Inferior parietal cortex (tissue), 1 donor: ENCODE measurements around the gene TRMU.
"Not testable (repeated sequence)": the region's sequence is repeated elsewhere in the genome, so short reads cannot be mapped to it uniquely, and the experiment has no call there.

ENCODE experiments used
- DNase-seq: peaks from one replicate; pipeline ENCODE4 v3.0.0-alpha.2; 2016; ENCODE audit errors: extremely low spot score

Gene TRMU

DNA sequence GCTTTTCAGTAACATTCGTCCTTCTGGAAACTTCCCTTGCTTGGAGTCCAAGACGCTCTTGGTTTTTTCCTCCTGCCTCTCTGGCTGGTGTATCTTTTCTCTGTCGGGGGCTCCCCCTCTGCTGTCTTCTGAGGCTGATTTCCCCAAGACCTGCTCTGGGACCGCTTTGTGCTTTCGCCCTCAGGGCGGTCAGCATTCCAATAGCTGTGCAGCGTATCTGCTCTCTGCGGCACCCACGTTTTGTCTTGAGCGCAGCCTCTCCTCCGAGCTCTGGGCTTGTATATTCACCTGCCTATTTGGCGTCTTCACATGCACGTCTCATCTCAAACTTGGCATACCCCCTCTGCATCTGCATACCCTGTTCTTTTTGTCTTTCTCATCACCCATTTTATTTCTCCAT is 36.4 kb upstream of the TRMU start:
- DNase-seq = no peak

DNA sequence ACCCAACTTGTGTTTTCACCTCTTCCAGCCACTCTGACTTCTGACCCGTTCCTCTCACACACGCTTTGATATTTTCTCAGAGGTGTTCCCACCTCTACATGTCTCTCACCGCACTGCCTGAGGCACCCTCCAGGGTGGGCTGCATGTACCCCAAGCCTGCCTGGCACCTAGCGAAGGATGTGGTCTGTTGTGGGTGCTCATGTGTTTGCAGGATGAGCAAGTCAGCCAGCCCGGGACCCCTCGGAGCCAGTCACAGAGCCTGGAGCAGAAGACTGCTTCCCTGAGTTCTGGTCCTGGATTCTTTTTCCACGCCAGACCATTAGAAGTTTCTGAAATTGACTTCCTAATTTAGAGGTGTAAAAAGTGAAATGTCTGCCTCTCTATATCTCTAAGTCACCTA is 35.0 kb upstream of the TRMU start:
- DNase-seq = no peak

DNA sequence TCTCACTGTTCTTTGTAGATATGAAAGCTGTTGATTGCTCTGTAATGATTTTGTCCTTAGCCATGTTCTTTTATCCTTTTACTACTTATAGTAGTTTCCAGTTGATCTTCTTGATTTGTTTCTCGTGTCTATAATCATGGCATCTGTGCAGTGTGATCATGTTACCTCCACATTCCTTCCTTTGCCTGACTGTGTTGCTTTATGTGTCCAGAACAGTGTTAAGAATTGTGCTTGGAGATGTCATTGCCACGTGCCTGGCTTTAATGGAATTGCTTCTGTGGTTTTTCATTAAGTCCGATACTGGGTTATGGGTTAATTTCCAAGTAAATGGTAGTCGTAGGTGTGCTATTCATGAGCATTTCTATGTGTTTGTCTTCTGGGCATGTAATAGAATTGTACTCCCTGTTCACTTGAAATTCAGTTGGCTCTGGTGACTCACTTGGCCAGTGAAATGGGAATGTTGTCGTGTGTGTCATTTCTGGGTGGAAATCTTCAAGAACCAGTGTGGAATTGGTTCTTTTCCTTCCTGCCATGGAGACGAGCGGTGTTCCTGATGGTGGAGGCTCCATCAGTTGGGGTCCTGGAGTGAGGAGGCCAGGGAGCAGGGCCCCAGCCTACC is 32.1 kb upstream of the TRMU start:
- no peak for DNase-seq

DNA sequence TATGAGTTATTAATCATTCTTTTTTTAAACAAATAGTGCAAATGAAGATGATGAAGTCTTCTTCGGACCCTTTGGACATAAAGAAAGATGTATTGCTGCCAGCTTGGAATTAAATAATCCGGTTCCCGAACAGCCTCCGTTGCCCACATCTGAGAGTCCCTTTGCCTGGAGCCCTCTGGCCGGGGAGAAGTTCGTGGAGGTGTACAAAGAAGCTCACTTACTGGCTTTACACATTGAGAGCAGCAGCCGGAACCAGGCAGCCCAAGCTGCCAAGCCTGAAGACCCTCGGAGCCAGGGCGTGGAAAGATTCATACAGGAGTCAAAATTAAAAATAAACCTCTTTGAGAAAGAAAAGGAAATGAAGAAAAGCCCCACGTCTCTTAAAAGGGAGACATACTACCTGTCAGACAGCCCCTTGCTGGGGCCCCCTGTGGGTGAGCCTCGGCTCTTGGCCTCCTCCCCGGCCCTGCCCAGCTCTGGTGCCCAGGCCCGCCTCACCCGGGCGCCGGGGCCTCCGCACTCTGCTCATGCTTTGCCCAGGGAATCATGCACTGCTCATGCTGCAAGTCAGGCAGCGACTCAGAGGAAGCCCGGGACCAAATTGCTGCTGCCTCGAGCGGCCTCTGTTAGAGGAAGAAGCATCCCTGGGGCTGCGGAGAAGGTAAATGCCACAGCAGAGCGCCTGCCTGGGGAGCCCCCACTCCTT is 27.1 kb upstream of the TRMU start:
- no peak for DNase-seq

DNA sequence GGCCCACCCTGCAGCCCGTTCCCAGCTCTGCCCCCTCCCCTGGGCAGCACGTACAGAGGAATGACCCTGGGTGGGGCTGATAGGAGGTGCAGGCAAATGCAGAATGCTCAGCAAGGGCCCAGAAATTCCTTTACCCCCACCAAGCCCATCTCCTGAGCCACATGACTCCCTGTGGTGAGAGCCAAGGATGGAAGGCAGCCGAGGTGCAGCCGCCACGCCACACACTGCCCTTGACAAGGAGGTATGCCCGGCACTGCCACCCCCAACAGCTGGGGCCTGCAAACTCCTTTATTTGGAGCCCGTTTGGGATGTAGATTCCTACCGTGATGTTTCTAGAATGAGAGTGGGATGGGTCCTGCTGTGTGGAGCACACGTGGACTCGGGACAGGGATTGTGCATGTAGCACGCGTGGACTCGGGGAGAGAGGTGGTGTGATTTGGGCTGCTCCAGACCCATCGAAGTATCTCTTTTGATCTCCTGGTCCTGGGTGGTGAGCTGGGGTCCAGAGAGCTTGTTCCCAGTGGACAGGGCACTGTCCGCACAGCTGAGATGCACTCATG is 25.9 kb upstream of the TRMU start:
- DNase-seq = no peak

DNA sequence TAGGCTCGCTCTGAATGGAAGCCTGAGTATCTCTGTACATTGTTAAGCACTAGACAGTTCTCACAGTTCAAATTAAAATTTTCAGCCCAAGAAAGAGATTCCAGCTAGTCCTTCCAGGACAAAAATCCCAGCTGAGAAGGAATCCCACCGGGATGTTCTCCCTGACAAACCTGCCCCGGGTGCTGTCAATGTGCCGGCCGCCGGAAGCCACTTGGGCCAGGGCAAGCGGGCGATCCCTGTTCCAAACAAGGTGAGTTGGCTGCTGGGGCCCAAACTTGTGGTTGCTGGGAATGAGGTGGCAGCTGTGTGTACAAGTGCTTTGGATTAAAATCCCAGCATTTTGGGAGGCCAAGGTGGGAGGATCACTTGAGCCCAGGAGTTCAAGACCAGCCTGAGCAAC is 23.5 kb upstream of the TRMU start:
- DNase-seq = no peak

DNA sequence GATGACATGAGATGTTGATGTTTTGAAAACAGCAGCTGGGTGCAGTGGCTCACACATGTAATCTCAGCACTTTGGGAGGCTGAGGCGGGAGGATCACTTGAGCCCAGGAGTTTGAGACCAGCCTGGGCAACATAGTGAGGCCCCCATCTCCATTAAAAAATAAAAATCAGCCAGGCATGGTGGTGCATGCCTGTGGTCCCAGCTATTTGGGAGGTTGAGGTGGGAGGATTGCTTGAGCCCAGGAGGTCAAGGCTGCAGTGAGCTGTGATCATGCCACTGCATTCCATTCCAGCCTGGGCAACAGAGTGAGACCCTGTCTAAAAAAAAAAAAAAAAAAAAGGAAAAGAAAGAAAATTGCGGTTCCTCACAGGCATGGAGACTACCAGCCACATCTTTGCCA is 22.7 kb upstream of the TRMU start:
- DNase-seq = not testable (repeated sequence)

DNA sequence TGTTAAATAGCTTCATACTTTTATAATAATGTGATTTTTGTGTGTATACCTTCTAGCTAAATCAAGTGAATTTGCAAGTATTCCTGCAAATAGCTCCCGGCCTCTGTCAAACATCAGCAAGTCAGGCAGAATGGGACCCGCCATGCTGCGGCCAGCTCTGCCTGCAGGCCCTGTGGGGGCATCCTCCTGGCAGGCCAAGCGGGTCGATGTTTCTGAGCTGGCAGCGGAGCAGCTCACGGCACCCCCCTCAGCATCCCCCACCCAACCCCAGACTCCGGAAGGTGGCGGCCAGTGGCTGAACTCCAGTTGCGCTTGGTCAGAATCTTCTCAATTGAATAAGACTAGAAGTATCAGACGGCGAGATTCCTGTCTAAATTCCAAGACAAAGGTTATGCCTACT is 19.5 kb upstream of the TRMU start:
- DNase-seq = no peak

DNA sequence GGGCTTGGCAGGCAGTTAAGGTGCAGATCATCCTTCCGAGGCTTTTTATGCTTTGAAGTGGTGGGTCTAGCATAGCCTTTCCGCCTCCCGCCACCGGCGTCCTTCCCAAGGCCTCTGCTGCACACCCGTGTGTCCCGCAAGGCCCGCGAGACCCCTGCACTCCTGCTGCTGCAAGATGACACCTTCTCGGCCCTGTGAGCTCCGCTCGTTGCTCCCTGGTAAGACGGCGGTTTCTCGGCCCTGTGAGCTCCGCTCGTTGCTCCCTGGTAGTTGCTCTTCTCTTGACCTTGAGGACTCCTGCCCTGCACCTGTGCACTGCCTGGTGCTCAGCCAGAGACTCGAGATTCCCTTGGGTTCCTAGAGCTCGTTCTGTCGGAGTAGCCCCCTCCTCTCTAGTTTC is 17.9 kb upstream of the TRMU start:
- no peak for DNase-seq

DNA sequence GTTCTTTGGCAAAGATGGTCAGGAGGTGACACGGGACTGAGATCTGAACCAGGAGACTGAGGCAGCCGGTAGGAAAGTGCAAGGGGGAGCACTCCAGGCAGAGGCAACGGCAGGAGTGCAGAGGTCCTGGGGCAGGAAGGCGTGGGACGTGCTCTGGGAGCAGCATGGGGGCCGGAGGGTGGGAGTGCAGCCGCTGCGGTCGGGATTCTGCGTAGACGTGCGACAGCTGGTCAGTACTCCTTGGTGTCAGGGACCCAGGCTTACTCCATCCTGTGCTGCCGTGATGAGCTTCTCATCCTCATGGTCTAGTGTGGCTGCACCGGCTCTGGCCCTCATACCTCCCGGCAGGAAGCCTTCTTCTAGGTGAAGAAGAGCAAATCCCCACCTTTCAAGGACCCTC is 16.9 kb upstream of the TRMU start:
- no peak for DNase-seq

DNA sequence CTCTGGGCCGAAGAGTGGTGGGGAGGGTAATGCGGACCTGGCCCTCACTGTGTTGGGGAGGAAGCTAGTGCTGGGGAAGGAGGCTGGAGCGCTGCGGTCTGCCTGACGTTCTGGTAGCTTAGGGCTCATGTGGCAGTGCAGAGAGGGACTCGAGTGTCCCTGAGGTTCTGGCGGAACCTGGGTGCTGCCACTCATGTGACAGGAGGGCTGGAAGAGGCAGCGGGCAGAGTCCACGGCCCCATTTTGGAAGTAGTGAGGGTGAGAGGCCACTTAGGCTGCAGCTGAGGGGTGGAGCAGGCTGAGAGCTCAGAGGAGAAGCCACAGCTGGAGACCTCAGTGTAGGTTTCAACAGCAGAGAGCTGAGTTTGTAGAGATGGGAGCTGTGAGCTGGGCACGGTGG is 16.2 kb upstream of the TRMU start:
- no peak for DNase-seq

DNA sequence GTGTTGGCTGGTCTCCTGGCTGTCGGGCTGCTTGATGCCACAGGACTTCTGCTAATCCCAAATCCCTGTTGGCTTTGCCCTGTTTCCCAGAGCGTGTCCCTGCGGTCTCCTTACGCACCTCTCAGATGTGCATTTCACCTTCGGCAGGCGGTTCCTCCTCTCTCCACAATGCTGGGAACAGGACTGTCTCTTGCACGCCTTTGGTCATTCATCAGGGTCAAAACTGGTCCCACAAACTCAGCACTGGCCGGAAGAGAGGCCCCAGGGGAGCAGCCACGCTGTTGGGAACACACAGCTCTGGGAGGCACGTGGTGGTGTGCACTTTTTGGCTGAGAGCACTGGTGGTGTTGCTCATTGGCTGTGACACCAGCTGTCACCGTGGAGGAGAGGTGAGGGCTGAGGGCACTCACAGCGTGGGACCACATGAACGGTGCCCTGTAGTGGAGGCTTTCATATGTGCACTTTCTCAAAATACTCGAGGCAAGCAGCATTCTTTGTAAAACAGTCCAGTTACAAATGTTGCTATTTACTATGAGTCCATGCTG is 15.3 kb upstream of the TRMU start:
- no peak for DNase-seq

DNA sequence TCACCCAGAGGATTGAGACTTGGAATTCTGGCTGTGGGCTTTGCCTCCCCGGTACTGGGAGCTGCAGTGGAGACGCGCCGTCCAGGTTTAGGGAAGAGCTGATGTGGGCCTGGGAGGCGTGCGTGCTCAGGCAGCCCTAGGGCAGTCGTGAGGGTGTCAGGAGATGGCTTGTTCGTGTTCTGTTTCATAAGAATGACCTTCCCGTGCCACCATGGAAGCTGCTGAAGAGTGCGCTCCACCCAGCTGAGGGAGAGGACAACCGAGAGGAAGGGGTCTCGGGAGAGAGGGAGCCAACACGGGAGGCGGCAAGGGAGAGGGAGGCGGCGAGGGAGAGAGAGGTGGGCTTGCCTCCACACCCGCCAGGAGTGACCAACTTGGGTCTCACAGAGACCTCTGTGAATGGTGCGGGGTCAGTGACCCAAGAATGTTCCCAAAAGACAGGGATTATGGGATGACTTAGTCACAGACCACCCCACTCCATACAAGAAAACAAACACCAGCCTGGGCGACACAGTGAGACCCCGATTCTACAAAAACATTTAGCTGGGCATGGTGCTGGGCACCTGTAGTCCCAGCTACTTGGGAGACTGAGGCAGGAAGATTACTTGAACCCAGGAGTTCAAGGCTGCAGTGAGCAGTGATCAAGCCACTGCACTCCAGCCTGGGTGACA is 14.7 kb upstream of the TRMU start:
- no peak for DNase-seq

DNA sequence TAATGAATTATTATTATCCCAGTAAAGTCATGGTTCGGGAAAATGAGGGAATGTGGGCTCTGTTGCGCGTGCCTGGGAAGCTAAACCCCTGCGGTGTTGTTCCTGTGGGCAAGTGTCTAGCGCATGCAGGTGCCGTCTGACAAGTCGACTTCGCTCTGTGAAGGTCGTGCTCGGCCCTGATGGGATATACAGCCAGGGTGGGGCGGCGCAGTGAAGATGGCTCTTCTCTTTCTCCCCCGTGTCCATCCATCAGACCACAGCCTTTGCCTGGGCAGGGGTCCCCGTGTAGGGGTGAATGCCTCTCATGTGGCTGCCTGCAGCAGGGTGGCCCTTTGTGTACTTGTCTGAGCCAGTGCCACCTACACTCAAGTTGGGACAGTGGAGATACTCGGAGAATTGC is 12.8 kb upstream of the TRMU start:
- no peak for DNase-seq

DNA sequence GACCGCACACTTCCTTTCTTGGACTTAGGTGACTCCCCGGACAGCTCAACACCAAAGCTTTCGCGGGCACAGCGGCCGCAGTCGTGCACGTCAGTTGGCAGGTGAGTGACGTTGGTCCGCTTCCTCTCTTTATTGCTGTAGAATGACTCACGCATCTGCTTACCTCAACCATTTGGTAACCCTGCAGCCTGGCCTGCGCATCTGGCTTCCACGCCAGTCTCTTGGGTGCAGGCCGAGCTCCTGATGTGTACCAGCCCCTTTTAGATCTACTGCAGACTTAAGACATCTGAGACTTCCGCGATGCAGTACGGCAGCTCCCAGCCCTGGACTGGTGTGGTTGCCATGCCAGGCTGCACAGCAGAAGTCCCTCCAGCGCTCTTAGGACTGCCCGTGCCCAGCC is 12.4 kb upstream of the TRMU start:
- DNase-seq = no peak

DNA sequence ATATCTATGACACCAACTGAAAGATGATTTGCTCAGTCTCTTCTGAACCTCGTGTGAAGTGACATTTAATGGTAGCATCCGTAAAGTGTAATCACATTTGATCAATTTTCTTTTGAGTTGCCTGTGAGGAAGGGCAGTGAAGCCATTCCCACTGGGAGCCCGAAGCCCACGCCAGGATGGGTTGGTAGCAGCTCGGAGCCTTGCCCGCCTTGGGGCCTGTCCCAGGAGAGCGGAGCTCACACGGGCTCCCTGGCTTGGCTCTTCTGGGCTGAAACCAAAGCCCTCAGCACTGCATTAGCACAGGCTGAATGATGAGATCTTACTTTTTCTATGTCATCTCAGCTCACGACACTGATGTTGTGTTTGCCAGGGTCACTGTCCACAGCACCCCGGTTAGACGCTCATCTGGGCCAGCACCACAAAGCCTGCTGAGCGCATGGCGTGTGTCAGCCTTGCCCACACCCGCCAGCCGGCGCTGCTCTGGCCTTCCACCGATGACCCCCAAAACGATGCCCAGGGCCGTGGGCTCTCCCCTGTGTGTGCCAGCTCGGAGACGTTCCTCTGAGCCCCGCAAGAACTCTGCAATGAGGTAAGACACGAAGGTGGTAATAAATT is 9.3 kb upstream of the TRMU start:
- no peak for DNase-seq

DNA sequence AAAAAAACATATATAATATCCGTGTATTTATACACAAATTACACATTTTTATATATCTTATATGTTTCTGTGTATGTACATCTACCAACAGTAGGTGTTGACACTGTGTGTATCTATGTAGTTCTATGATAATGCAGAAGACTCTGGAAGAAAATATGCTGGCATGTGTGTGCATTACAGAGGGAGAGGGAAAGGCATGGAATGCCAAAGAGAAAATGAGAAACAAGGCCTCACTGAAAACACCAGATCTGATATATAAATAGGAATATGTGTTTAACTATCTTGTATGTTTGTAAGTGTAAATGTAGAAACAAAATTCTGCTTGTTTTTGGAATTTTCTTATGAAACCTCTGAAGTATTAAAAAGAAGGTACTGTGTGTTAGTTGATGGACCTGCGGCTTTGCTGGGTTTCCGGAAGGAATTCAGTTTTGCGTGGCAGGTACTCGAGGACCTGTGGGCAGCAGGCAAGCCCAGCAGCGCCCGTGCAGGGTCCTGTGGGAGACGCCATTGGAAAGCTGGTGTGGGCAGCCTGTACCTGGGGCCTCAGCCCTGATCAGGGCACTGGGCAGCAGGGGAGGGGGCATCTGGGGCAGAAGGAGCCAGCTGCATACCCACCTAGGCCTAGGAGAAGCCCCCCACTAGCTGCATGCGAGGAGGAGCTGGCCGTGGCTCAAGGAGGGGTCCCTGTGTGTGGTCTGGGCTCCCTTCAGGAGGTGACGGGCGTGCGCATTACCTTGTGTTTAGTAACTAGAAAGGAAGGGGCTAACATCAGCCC is 7.6 kb upstream of the TRMU start:
- DNase-seq = no peak

DNA sequence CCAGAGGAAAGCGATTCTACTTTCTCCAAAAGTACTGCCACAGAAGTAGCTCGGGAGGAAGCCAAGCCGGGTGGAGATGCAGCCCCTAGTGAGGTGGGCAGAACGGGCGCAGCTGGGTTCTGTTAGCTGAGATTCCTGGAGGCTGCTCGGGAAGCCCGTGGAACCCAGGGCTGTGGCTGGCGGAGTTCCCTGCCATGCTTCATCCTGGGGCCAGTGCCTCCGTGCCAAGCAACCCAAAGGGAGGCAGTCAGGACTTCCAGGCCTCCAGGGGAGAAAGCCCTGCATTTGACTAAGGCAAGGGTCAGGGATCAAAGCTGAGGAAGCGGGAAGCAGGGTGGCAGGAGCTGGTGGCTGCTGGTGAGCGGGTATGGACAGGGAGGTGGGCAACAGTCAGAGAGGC is 6.7 kb upstream of the TRMU start:
- DNase-seq = no peak

DNA sequence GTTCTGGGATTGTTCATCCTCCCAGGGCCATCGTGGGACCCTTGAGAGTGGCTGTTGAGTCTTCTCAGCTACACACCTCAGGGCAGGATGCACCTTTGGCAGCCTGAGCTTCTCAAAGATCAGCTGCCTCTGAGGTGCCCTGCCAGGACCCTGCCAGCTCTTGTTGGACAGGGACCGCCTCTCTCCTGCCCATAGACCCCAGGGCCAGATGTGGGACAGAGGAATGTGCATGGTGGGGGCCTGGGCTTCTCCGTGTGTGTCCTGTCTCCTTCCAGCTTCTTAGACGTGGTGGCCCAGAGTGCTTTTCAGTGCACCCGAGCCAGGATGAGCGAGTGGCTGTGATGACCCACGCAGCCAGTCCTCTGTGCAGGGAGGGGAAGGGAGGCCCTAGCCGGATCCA is 5.9 kb upstream of the TRMU start:
- DNase-seq = no peak

DNA sequence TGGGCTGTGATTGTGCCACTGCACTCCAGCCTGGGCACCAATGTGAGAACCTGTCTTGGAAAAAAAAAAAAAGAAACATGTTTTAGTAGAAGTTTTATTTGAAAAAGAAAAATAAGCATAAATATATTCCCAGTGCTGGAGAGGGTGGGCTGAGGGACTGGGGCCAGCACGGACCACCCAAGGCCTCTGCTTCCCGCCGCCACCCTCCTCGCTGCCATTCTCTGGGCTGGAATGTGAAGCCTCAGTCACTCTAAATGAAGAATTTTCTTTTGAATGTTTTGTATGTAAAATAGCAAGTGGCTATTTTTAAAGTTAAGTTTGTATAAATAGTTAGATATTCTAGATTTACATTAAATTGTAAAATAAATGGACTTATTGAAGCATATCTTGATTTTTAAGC is 5.1 kb upstream of the TRMU start:
- no peak for DNase-seq

DNA sequence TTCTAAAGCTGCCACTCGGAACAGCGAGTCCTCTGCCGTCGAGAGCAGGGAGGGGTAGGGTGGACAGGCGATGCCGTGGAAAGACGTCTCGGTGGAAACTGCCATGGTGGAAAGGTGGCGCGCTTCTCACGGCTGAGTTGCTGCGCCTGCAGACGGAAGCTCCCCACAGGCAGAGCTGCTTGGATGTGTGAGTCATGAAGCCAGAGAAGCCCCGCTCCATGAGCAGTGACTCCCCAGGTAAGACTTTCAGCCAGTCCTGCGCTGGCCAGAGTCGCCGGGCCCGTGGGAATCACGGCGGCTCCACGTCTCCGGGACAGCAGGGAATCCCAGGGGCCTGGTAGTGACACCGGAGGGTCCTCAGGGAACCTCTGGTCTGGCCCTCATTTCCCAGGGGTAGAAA is 4.0 kb upstream of the TRMU start:
- DNase-seq = no peak
